Kidney glomerular epithelial cell (primary cell): ENCODE data around the gene NAV1.
"Not testable (repeated sequence)": the region's sequence is repeated elsewhere in the genome, so short reads cannot be mapped to it uniquely, and the experiment has no call there.

Experiments
- DNase-seq: peaks from one replicate; lab custom pipeline; 2025; lab: John Stamatoyannopoulos, UW

NAV1 gene

GRCh38 chr1:201528631-201529252, 10.2 kb upstream of the NAV1 start:
- no peak for DNase-seq

DNA sequence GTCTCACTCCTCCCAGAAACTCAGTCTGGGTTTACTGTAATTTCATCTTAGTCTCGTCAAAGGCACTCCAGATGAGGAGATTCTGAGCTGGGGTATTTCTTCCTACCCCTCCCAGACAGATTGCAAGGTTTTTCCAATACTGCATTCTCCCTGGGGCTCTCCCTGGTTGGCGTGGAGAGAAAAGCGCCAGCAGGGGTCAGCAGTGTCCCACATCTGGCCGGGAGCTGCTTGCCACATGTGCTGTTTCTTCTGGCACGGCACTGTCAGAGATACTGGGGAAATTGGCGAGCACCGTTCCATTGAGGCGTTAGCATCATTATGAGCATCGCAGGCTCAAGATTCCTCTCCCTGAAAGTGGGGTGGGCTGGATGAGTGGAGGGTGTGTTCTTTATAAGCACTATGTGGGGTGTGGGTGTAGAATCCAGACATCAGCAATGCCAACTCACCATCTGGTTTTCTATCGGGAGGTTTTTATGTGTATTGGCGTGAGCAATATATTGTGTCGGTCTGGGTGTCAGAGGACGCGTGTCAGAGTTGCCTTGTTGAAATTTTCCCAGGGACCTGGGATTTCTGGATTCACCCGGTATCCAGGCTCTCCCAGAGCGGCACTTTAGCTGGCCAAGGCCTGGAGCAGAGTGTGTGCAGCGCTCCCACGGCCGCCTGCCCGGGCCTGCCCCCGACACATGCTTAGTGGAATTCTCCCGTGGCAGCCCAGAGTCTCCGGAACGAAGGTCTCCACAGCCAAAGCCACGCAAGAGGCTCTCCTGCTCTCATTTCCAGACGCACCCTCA, 8.0 kb upstream of the NAV1 start:
- peak; percentile 62 for DNase-seq

DNA sequence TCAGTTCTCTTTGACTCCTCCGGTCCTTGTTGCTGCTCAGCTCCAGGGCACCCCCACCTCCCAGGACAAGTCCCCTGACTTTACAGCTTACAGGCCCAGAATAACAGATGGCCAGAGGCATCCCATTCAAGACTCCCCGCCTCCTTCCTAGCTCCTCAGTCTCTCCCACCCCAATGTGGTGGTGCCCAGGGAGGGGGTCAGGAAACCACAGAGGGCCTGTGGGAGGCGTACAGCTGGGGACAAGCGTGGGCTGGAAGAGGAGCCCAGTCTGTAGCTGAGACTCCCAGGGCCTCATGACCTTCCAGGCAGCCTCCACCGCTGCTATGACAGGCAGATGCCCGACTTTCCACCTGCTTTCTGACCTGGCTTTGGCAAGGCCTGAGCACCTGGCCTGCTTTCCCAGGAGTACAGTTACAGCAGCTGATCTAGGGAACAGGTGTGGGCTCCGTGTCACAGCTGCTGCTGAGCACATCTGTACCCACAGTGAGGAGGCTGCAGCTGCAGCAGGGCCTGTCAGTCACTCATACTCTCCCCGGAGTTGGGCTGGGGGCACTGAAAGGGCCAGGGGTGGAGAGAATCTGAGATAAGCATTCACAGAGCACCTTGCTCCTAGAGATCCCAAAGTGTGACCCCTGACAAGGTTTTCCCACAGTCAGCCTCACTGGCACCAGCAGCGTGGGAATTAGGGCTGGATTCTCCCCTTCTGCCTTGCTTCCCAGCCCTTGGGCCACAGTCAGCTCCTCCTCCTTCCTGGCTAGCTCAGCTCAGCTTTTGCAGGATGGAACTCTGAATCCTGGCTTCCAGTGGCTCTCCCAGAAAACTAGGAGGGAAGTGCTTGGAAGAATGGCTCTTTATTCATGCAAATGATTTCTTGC, 7.1 kb upstream of the NAV1 start:
- no peak for DNase-seq

GRCh38 chr1:201533836-201534235, 5.1 kb upstream of the NAV1 start:
- DNase-seq = no peak

- peak; percentile 61 for DNase-seq
Measured at GRCh38 chr1:201535046-201535918, 3.6 kb upstream of the NAV1 start.

GRCh38 chr1:201535919-201536245, 3.0 kb upstream of the NAV1 start:
- DNase-seq = no peak

DNA sequence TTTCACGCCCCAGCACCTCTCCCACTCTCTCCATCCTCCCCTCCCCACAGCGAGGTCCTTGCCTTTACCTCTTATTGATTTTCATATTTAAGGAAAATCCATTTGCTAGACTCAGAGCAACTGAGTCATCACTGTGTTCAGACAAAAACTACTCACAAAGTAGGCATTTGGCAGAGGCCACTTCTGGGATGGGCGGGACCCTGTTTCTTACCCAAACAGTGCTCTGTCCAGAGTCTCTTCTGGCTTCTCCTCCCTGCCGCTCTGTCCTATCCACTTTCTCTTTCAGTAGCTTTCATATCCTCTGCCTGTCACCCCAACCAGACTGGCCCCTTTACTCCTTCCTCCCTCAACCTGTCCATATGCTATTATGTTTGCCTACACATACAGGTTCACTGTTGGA, 2.4 kb upstream of the NAV1 start:
- no peak for DNase-seq

- no peak for DNase-seq
Measured at GRCh38 chr1:201537028-201537427, 1.9 kb upstream of the NAV1 start.

GRCh38 chr1:201537467-201537866, 1.5 kb upstream of the NAV1 start:
- no peak for DNase-seq

GRCh38 chr1:201537891-201538611, 876 bp upstream of the NAV1 start:
- no peak for DNase-seq

DNA sequence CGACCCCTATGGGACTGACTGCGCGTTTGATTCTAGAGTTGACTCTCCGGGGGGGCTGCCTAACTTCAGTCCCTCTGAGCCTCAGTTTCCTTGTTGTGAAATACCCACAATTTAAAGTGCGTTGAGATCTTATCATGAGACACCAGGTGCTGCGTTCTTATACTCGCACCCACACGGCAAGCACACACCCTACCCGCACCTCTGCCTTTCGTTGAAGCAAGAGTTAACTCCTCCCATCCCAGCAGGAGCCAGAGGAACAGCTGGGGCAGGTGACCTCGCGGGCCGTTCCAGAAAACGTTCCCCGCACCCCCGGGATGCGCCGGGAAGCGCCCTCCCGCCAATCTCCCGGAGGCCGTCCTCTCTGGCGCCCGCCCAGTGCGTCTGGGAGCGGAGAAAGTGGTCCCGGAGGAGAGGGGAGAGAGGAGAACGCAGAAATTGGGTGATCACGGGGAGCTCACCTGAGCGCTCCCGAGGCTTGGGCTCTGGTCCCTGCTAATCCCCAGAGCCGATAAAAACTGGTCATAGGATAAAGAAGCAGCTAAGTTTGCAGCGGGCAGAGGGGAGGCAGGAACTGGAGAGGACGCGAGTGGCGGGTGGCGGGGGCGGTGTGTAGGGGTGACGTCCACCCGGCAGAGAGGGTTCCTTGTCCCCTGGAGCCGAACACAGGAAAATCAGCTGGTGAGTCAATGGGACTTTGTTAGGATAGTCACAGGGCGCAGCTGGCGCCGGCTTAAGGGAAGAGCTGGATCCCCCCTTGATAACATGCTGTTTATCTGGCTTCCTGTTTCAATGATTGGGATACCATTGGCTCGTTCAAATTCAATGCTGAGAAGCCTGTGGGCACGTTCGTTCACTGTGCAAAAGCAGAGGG, 869 bp downstream of the NAV1 start:
- peak; percentile 28 for DNase-seq

DNA sequence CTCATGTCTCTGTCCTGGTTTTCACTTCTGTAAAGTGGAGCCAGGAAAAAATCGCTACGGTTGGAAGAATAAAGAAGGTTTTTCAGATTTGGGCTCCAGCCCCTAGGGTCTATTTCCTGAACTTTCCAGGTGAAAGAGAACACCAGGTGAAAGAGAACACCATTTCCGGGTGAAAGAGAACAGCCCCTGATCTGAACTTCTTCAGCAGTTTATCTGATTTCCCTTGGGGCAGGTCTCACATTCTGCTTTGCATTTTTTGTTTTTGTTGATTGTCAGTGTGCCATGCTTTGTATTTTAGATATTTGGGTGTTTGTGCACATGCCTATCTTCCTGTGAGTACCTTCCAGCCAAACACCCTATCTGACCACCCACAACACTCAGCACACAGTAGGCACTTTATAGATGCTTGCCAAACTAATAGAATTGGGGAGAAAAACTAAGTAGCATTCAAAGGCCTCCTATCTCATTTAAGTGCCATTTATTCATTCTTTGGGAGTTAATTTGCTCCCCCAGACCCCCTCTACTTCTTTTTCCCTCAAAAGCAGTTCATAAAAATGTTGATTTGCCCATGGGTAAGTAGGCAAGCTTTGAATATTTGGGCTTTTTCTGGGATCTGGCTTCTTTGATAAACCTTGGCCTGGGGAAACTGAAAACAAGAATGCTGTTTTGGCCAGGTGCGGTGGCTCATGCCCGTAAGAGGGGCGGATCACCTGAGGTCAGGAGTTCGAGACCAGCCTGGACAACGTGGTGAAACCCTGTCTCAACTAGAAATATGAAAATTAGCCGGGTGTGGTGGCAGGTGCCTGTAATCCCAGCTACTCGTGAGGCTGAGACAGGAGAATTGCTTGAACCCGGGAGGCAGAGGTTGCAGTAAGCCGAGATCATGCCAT, 2.2 kb downstream of the NAV1 start:
- DNase-seq = no peak

DNA sequence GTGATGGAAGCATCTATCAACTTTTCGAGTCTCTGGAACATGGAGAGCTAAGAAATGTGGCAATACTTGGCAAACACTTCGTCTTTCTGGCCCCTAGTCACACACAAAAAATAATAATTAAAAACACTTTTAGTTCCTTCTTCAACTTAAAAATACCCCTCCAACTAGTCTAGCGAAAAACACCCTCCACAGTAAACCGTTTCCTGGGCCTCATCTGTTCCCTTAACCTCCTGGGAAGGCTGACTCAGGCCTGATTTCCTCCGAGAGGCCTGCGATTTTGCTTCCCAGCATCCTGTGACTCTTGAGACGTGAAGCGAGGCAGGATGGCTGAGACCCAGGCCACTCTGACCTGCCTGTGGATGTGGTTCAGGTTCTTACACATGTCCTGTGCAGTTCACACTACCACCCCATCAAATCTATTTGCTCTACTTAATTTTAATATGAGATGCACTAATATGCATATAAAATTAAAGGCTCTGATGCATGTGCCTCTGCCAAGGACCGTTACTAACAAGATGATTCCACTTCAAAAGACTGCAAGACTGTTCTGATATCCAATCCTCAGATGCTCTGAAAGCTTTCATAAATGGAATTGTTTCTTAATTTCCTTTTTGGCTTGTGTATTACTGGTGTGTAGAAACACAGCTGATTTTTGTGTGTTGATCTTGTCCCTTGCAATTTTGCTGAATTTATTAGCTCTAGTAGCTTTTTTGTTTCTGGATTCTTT, 3.5 kb downstream of the NAV1 start:
- DNase-seq = no peak

DNA sequence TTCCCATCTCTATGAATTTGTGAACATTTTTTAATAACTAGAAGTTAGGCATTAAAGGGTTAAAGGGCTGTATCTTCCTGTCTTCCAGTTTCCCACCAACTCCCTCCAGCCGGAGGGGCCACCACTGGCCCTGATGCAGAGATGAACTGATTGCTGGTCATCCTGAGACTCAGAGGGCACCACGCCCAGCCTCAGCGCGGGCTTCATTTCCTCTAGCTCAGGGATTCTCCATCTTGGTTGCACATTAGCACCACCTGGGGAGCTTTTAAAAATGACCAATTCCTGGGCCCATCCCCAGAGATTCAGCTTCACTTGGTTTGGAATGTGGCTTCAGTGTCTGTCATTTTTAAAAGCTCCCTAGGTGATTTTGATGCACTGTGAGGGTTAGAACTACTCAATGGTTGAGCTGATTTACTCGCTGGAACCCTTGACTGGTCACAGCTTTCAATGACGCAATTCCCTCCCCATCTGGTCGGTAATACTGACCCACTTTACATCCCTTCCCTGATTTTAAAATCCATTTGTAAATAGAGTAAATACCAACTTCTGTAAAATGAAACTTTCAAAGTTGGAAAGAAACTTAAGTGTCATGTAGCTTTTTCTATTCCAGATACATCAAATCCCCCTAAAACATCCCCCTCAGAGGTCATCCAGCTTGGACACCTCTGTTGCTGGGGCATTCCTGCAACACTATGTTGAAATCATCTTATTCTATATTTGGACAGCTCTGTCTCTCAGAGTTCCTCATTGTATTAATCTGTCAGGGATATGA, 5.1 kb downstream of the NAV1 start:
- no peak for DNase-seq

GRCh38 chr1:201544710-201545109, 5.8 kb downstream of the NAV1 start:
- no peak for DNase-seq

GRCh38 chr1:201545851-201546492, 7.0 kb downstream of the NAV1 start:
- no peak for DNase-seq

- DNase-seq = not testable (repeated sequence)
Measured at GRCh38 chr1:201549522-201549921, 10.6 kb downstream of the NAV1 start.
